ENCODE data around the gene NCSTN.
A peak's percentile ranks its signal among the peaks of the same experiment; 100 is the strongest.

The NCSTN gene

DNA sequence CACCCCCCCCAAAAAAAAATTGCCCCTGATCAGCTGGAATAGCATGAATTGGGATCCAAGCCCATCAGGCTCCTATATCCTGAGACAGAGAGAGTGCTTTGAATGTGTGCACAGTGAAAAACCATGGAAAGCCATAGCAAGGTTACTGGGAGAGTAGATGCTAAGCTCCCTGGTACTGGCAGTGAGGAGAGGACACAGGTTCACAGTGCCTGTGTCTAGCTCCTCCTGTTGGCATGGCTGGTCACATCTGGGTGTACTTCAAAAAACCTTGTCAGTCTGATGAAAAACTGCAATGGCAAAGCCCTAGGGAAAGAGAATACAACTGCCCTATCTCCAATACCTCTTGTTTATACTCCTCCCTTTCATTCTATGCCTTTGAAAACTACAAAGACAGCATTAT is 13.1 kb upstream of the NCSTN start:
- H4K20me1 ChIP-seq (ENCODE audit: insufficient read depth), result no peaks in the 10 kb centered on the region
- H3K4me3 ChIP-seq (IDR thresholded peaks at IDR 0.05; ENCODE audit: insufficient read depth, low read depth, low read length), result no peak overlapping the region
- peaks cover 43% of the 10 kb centered on the region; the same call in 1 of the 2 replicates for H3K36me3 ChIP-seq (ENCODE audit: insufficient read depth)
- H3K79me2 ChIP-seq (ENCODE audit: insufficient read depth, low read depth), result 0 out of 2 replicates have a peak, but pooled peaks cover 5% of the 10 kb centered on the region
- H3K4me2 ChIP-seq, result no peak overlapping the region
- H3K4me1 ChIP-seq (ENCODE audit: low read depth, poor library complexity, severe bottlenecking), result no peaks in the 10 kb centered on the region
- H3K9ac ChIP-seq, result no peak overlapping the region
- H3K27ac ChIP-seq, result no peak overlapping the region
- H2AFZ ChIP-seq (ENCODE audit: low read depth), result no peak overlapping the region
- no peaks in the 10 kb centered on the region for H3K27me3 ChIP-seq (ENCODE audit: insufficient read depth, low read depth)
- TF ChIP-seq, protein P1, sequence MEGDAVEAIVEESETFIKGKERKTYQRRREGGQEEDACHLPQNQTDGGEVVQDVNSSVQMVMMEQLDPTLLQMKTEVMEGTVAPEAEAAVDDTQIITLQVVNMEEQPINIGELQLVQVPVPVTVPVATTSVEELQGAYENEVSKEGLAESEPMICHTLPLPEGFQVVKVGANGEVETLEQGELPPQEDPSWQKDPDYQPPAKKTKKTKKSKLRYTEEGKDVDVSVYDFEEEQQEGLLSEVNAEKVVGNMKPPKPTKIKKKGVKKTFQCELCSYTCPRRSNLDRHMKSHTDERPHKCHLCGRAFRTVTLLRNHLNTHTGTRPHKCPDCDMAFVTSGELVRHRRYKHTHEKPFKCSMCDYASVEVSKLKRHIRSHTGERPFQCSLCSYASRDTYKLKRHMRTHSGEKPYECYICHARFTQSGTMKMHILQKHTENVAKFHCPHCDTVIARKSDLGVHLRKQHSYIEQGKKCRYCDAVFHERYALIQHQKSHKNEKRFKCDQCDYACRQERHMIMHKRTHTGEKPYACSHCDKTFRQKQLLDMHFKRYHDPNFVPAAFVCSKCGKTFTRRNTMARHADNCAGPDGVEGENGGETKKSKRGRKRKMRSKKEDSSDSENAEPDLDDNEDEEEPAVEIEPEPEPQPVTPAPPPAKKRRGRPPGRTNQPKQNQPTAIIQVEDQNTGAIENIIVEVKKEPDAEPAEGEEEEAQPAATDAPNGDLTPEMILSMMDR (conservative IDR thresholded peaks at IDR 0.05; ENCODE audit: low read depth, low read length), result 0 out of 2 replicates have a peak, but pooled peaks have one; percentile 25

DNA sequence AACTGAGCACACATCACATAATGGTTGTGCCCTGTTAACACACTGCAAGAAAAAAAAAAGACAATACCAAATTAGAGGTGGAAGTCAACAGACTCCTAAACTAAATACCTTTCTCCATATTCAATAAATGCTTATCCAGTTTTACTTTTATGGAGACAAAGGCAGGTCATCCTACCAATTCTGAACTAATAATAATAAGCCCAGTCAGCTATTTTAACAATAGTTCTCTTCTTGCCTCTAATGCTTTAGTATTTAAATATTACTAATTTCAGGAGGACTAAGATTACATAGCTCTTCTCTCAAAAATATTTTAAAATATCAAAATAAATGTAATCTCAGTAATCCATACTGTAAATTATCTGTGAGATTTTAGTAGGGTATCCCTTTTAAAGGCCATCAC is 10.7 kb upstream of the NCSTN start:
- Histone ChIP-seq H3K4me2 (no peak overlapping the region), H3K4me3 (IDR thresholded peaks at IDR 0.05; ENCODE audit: insufficient read depth, low read depth, low read length) (no peak overlapping the region), H3K79me2 (ENCODE audit: insufficient read depth, low read depth) (peaks cover 13% of the 10 kb centered on the region; the same call in 1 of the 2 replicates), H2AFZ (ENCODE audit: low read depth) (no peak overlapping the region), H3K27ac (no peak overlapping the region), H3K9ac (no peak overlapping the region), H3K4me1 (ENCODE audit: low read depth, poor library complexity, severe bottlenecking) (no peaks in the 10 kb centered on the region), H3K36me3 (ENCODE audit: insufficient read depth) (peaks cover 24% of the 10 kb centered on the region; the same call in 1 of the 2 replicates), H3K27me3 (ENCODE audit: insufficient read depth, low read depth) (no peaks in the 10 kb centered on the region), H4K20me1 (ENCODE audit: insufficient read depth) (no peaks in the 10 kb centered on the region)
- TF ChIP-seq, protein P1 (conservative IDR thresholded peaks at IDR 0.05; ENCODE audit: low read depth, low read length), result no peak

DNA sequence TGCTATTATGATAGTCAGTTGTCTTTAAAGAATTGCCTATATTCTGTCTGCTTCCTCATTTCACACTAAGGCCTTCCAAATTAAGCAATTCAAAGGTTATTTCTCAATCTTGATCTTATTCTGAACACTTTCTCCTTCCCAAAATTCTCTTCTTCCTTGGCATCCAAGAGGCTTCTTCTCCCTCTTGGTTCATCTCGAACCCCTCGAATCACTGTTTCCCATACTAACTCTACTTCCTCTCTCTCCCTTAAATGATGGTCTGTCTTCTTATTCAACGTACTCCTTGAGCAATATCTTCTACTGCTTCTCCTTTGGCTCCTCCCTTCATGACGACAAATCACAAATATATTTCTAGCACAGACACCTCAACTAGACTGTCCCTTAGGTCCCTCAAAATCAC is 4.6 kb upstream of the NCSTN start:
- no peak overlapping the region for H3K4me3 ChIP-seq (IDR thresholded peaks at IDR 0.05; ENCODE audit: insufficient read depth, low read depth, low read length)
- H4K20me1 ChIP-seq (ENCODE audit: insufficient read depth), result no peaks in the 10 kb centered on the region
- H3K4me2 ChIP-seq, result no peak overlapping the region
- no peak overlapping the region for H2AFZ ChIP-seq (ENCODE audit: low read depth)
- TF ChIP-seq, protein P1 (conservative IDR thresholded peaks at IDR 0.05; ENCODE audit: low read depth, low read length), result no peak
- H3K27me3 ChIP-seq (ENCODE audit: insufficient read depth, low read depth), result no peaks in the 10 kb centered on the region
- H3K27ac ChIP-seq, result no peak overlapping the region
- H3K36me3 ChIP-seq (ENCODE audit: insufficient read depth), result peaks cover 27% of the 10 kb centered on the region; the same call in 1 of the 2 replicates
- no peak overlapping the region for H3K9ac ChIP-seq
- H3K4me1 ChIP-seq (ENCODE audit: low read depth, poor library complexity, severe bottlenecking), result peaks cover 21% of the 10 kb centered on the region
- H3K79me2 ChIP-seq (ENCODE audit: insufficient read depth, low read depth), result peaks cover 58% of the 10 kb centered on the region

DNA sequence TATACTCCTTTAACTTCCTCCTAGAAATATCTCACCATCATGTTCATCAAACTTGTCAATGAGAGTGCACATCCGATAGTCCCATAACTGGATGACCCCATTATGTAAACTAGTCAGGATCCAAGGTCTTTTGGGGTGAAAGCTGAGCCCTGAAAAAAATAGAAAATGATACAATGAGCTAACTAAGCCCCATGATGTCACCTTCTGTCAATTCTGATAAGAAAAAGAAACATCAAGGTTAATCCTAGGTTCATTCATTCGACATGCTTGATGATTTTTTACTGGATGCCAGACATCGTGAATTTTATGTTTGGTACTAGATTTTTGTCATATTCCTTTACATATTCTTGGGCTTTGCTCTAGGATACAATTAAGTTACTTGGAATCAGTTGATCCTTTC is 3.0 kb upstream of the NCSTN start:
- peaks cover 32% of the 10 kb centered on the region for H3K4me1 ChIP-seq (ENCODE audit: low read depth, poor library complexity, severe bottlenecking)
- TF ChIP-seq, protein P1 (conservative IDR thresholded peaks at IDR 0.05; ENCODE audit: low read depth, low read length), result no peak
- H3K36me3 ChIP-seq (ENCODE audit: insufficient read depth), result peaks cover 27% of the 10 kb centered on the region; the same call in 1 of the 2 replicates
- no peaks in the 10 kb centered on the region for H3K27me3 ChIP-seq (ENCODE audit: insufficient read depth, low read depth)
- peaks cover 73% of the 10 kb centered on the region for H3K79me2 ChIP-seq (ENCODE audit: insufficient read depth, low read depth)
- H3K27ac ChIP-seq, result no peak overlapping the region
- no peak overlapping the region for H3K4me3 ChIP-seq (IDR thresholded peaks at IDR 0.05; ENCODE audit: insufficient read depth, low read depth, low read length)
- H2AFZ ChIP-seq (ENCODE audit: low read depth), result no peak overlapping the region
- H3K4me2 ChIP-seq, result no peak overlapping the region; the same call in 1 of the 2 replicates
- no peak overlapping the region for H3K9ac ChIP-seq
- no peaks in the 10 kb centered on the region for H4K20me1 ChIP-seq (ENCODE audit: insufficient read depth)
